GM18505 (cell line): ENCODE data around the gene C5orf46.

Source experiments
- ATAC-seq: cut with Tn5 transposase; IDR thresholded peaks from one replicate; pipeline ENCODE4 v1.9.1; 2021; ENCODE audit not compliant: unreplicated experiment
- POLR2A ChIP-seq: IDR thresholded peaks from 4 replicates; pipeline ENCODE4 v1.6.1; 2011; ENCODE audit warnings: borderline replicate concordance; ENCODE audit not compliant: insufficient read depth, insufficient read length; ENCODE audit errors: extremely low read depth

Gene C5orf46

DNA sequence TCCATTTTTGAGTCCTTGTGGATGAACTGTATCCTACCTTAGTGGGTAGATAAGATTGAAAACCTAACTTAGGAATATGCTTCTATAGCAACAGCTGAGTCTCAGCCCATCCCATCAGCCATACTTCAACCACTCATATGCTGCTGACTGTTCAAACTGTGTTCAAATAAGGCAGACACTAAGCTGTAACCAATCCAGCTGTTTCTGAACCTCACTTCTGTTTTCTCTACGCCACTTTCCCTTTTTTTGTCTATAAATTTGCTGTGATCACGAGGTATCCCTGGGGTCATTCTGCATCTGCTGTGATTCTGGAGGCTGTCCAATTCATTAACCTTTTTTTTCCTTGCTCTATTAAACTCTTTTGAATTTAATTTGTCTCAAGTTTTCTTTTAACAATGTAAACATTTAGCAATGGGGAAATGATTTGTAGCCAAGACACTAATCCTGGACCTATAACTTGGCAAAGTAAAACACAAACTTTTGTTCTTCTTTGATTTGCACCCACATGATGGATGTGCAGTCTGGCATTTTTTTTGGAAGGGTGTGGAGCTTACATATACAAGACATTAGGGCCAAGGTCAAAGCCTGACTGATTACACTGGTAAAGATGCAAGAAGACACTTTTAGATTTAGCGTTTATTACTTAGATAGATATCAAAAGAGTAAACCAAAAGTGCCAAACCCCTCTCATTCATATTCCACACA is 42.7 kb downstream of the C5orf46 start:
- no peak for TF ChIP-seq POLR2A
- no peak for ATAC-seq

DNA sequence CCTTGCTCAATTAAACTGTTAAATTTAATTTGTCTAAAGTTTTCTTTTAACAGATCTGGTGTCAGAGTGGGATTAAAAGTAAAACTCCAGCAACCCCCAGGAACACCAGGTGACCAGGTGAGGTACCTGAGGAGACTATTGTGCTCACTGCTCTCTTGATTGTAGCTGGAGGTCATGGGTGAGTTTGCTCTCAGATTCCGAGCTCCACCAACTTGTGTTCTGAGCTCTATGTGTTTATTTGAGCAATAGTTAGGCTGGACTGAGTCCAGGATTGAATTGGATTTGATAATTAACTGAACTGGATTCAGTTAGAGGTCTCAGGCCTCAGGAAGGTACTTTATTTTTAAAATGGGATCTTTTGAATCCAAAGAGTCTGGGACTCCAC is 45.7 kb downstream of the C5orf46 start:
- TF ChIP-seq POLR2A: no peak
- ATAC-seq: no peak

DNA sequence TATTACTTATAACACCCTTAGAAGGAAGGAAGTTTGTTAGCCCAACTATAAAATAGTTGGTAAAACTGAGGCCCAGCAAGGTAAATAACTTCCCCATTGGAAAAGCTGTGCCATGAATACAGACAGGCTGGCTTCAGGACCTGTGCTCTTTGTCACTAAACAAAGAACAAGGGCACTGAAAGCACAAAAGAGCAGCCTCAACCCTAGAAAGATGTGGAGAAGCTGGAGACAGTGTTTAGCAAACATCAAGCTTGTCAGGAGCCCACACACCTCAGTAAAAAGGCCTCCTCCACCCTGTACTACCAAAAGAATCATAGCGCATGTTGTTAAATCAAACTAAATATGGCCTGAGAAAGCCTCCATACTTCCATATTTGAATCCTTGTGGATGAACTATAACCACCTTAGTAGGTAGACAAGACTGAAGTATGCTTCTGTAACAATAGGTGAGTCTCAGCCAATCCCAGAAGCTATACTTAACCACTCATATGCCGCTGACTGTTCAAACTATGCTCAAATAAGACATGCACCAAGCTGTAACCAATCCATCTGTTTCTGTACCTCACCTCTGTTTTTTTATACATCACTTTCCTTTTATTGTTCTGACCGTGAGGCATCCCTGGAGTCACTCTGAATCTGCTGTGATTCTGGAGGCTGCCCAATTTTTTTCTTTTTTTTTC is 46.2 kb downstream of the C5orf46 start:
- no peak for ATAC-seq
- no peak for TF ChIP-seq POLR2A

DNA sequence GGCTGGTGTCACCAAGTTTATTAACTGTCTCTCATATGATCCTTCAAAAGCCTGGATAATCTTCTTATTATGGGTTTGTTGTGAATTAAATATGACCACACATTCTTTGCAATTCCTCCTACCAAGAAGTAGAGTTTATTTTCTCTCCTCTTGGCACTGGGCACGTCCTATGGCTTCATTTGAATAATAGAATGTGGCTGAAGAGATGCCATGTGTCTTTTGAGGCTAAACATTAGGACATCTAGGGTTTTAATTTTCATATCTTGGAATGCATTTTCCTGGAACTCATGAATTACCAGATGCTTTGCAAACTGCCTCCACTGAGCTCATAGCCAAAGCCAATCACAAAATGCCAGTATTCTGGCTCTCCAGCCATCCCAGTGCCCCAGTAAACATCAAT is 47.8 kb downstream of the C5orf46 start:
- no peak for ATAC-seq
- no peak for TF ChIP-seq POLR2A

DNA sequence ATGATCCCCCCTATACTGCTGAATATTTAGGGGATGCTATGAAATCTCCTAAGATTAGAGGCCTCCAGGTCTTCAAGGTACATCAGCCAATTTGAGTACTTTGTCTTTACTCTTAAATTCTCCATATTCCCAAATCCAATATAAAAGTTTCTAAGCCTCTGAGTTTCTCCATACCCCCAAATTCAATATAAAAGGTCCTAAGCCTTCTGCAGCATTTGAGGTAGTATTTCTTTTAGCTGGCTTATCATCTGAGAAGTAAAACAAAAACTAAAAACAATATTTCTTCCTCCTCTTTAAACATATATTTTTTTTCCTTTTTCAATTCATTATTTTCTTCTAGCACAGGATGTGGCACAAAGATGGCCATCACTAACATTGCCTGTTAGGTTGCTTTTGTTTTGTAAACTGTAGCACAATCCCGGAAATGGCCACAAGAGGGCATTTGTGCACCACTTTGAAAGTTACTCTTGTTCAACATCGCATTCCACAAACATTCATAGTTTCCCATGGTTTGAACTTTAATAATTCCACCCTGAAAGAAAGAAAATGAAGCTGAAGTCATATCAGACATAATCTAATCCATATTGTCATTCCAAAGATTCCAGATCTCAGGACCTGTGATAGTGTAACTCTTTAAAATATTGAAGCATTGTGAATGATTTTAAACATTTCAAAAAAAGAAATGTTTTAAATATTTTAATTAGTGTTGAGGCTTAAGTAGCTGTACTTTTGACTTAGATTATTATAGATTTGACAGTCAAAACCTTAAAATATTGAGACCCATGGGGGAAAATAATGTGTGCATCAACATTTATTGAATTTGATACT is 48.8 kb downstream of the C5orf46 start:
- no peak for TF ChIP-seq POLR2A
- peak; percentile 77 for ATAC-seq

DNA sequence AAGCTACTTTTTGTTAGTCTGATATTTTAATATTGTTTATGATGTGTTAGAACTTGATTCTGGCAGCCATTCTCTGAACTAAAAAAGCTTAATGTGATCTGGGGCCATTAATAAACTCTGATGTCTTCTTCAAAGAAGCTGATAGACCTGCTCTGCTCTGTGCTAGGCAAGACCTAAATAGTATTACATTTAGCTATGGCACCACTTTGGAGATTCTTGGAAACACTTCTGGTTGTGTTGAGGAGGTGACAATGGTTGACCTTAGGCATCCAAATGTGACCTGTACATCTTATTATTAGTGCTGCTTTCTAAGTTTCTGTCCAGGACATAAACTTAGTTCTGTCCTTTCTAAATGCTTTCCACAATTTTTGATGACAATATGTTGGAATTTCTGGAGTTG is 49.5 kb downstream of the C5orf46 start:
- no peak for ATAC-seq
- TF ChIP-seq POLR2A: no peak

DNA sequence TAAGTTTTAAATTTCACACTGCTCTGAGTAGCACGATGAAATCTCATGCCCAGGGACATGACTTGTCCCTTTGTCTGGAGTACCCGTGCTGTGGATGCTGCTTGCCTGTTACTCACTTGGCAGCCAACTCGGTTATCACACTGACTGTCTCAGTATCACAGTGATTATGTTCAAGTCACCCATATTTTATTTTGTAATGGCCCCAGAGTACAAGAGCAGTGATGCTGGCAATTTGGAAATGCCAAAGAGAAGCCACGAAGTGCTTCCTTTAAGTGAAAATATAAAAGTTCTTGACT is 50.6 kb downstream of the C5orf46 start:
- no peak for ATAC-seq
- TF ChIP-seq POLR2A: no peak

DNA sequence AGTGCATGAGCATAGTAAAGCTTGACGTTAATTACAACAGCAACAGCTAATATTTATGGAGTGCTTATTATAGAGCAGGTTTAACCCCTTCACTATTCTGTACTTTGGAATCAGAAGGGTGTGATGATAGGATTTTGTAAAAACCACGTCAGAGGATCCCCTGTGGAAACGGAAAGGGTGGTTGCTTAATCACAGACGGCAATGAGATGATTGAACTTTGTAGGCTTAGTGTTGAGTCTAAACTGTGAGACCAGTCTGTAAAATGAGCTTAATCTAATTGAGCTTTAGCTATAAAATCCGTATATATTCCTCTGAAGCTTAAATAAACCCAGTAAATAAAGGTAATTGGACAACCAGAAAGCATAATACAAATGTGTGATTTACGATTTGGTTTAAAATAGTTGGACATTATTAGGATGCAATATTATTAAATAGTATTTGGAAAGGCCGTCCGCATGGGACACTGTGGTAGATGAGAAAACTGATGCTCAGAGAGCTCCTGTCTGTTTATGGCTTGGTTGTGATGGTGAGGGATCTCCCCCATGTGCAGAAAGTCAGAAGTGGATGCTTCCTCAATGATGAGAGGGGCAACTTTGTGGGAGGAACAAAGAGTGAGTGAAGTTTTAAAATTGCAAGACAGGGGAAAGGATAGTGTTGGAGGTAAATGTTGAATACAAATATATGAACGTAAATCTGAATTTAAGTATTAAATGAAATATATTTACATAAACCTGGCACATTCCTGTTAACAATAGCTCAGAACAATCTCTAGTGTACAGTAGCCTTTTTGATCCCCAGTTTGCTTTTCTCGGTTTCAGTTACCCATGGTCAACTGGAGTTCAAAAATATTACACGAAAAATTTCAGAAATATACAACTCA is 51.2 kb downstream of the C5orf46 start:
- ATAC-seq: no peak
- TF ChIP-seq POLR2A: no peak

DNA sequence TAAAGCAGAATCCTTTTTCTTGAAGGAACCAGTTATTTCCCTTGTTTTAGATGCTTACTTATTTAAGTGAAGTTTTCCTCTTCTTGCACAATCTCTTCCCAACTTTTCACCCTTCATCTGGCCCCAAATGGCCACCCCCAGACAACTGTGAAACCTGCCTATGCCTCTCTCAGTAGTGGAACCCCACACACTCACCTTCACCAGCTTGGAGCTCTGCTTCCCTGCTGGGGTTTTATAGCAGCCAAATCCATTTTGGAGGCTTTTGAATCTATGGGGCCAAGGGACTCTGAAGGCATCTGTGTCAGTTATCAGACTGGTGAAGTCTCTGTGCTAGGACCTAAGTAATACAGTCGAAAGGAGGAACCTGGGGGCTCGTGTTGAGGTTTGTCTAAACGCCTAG is 52.0 kb downstream of the C5orf46 start:
- no peak for TF ChIP-seq POLR2A
- ATAC-seq: no peak

DNA sequence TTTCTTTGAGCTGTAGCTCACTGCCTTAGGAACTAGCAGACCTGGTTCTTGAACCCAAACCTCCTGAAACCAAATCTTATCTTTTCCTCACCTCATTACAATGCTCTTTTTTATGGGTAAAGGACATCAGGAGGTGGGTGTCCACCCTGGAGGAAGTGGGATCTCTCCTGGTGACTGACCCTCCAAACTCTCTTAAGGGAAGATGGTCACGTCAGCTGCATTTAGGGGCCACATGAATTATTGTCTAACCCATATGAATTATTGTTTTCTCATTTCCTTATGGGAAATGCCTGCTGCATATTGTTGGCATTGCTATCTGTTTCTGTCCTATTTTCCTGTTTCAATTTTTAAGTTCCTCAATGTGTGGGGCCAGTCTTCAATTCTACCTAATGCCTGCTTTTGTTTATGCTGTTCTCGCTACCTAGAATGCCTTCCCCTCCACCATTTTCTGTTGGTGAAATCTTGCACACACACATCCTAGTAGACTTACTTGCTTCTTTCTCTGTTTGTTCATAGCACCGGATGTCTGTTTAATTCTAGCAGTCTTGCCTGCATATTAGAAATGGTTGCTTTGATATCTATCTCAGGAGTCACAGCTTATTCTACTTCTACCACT is 52.9 kb downstream of the C5orf46 start:
- no peak for ATAC-seq
- no peak for TF ChIP-seq POLR2A

DNA sequence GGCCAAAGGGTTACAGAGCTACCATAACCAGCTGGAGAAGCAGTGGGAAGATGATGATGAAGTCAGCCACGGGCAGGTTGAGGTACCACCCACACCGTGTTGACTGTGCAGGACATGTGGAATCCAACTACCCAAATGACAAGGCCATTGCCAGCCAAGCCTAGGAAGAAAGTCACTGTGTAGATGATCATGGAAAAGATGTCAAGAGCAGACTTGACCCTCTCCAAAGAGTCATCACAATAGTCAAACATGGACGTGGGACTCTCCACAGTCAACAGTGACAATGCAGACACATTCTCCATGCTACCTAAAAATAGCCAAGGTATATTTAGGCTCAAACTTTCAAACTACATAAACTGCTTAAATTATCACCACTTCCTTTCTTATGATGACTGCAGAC is 54.0 kb downstream of the C5orf46 start:
- no peak for ATAC-seq
- TF ChIP-seq POLR2A: no peak

DNA sequence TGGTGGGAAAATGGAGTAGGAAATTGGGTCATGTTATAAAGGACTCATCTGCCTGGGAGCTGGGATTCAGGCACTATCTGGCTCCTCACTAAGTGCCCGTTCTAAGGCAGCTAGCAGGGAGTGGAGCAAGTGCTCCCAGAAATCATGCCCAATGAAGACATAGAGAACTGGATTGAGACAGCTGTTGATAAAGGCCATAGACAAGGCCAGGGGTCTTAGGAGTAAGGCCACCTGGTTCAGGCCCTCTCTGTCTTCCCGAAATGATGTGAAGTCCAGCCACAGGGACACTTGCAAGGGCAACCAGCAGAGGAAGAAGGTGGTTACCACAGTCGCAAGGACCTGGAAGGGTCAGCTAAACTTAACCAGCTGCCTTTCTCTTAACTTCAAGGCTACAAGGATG is 54.8 kb downstream of the C5orf46 start:
- no peak for ATAC-seq
- TF ChIP-seq POLR2A: no peak

DNA sequence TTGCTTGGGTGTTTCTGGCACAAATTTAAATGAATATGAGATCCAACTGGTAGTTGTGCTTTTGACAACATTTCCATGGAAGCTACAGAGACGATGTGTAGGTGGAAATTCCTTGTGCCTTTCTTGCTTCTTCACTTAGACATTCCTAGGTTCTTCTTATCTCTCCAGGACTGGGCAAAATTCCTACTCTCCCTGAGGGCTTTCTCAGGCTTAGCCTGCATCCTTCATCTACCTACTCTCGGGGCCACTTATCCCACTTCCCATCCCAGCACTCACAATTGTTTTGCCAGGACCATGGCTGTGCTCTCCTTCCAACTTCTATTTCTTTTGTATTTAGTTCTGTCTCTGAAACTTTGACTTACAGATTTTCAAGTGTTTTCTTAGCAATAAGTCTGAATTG is 57.1 kb downstream of the C5orf46 start:
- ATAC-seq: no peak
- TF ChIP-seq POLR2A: no peak
